ENCODE data around the gene SPEM2.

SPEM2 gene

DNA sequence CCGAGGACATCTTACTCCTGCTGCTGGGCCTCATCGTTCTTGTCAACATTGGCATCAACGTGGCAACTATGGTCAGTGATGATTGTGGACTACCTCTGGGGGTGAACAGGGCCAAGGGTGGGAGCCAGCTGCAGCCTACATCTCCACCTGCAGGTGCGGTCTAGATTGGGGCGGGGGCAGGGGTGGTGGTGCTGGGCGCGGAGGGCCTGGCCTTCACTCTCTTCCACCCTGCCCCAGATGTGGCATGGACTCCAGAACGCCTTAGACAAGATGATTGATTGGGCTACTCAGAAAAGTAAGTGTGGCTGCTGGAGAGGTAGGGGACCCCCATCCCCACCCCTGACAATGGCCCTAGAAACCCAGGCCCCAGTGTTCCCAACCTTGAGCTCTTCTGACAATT, 340 bp downstream of the SPEM2 start:
- TF ChIP-seq, protein P1, sequence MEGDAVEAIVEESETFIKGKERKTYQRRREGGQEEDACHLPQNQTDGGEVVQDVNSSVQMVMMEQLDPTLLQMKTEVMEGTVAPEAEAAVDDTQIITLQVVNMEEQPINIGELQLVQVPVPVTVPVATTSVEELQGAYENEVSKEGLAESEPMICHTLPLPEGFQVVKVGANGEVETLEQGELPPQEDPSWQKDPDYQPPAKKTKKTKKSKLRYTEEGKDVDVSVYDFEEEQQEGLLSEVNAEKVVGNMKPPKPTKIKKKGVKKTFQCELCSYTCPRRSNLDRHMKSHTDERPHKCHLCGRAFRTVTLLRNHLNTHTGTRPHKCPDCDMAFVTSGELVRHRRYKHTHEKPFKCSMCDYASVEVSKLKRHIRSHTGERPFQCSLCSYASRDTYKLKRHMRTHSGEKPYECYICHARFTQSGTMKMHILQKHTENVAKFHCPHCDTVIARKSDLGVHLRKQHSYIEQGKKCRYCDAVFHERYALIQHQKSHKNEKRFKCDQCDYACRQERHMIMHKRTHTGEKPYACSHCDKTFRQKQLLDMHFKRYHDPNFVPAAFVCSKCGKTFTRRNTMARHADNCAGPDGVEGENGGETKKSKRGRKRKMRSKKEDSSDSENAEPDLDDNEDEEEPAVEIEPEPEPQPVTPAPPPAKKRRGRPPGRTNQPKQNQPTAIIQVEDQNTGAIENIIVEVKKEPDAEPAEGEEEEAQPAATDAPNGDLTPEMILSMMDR (conservative IDR thresholded peaks at IDR 0.05; ENCODE audit: low read depth) = no peak
- CTCF ChIA-PET = interaction anchor here (1.0 kb wide), 1 partner anchor 69 kb away, joined by 3 read pairs; no protein-coding TSS in a partner anchor
- no peak for DNase-seq (ENCODE audit: low spot score)
- POLR2A ChIA-PET (ENCODE audit: low non-redundant PET) = no interaction called here
- H3K27ac ChIP-seq = no peak overlapping the region

DNA sequence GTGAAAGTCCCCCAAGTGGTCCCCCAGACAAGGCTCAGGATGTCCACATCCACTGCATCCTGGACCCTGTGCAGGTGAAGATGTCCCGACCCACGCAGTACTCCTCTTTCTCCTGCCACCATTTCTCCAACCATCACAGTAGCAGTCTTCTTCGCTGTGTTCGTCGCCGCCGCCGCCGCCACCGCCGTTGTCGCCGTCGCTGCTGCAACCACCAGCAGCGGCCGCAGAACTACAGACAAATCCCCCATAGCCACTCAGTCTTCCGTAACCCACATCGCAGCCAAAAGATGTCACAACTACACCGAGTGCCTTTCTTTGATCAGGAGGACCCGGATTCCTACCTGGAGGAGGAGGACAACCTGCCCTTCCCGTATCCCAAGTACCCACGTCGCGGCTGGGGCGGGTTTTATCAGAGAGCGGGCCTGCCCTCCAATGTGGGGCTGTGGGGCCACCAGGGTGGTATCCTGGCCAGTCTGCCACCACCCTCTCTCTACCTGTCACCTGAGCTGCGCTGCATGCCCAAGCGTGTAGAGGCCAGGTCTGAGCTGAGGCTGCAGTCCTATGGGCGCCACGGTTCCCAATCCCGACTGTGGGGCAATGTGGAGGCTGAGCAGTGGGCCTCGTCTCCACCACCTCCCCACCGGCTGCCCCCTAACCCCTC, 917 bp downstream of the SPEM2 start:
- CTCF ChIA-PET = no interaction called here
- no peak for DNase-seq (ENCODE audit: low spot score)

DNA sequence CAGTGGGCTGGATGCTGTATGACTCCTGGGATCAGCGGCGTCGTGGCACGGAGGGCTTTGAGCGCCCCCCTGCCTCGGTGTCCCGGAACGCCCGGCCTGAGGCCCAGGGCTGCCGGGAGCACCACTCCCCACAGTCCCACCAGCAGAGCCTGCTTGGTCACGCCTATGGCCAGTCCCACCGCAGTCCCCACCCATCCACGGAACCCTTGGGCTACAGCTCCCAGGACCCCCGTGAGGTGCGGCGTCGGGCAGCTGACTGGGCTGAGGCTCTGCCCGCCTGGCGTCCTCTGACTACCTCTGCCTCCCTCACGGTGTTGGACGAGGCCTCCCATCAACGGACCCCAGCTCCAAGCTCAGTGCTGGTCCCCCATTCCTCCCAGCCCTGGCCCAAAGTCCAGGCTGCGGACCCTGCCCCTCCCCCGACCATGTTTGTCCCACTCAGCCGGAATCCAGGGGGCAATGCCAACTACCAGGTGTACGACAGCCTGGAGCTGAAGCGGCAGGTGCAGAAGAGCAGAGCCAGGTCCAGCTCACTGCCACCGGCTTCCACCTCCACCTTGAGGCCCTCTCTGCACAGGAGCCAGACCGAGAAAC, 1.6 kb downstream of the SPEM2 start:
- ChIA-PET CTCF (no interaction called here), POLR2A (ENCODE audit: low non-redundant PET) (no interaction called here)
- DNase-seq (ENCODE audit: low spot score) = no peak
- TF ChIP-seq, protein P1 (conservative IDR thresholded peaks at IDR 0.05; ENCODE audit: low read depth) = no peak
- H3K27ac ChIP-seq = no peak overlapping the region

More for the DNA sequence above, 917 bp downstream of the SPEM2 start:
- H3K27ac ChIP-seq = no peak overlapping the region
- TF ChIP-seq, protein P1 (conservative IDR thresholded peaks at IDR 0.05; ENCODE audit: low read depth) = no peak
- POLR2A ChIA-PET (ENCODE audit: low non-redundant PET) = no interaction called here

DNA sequence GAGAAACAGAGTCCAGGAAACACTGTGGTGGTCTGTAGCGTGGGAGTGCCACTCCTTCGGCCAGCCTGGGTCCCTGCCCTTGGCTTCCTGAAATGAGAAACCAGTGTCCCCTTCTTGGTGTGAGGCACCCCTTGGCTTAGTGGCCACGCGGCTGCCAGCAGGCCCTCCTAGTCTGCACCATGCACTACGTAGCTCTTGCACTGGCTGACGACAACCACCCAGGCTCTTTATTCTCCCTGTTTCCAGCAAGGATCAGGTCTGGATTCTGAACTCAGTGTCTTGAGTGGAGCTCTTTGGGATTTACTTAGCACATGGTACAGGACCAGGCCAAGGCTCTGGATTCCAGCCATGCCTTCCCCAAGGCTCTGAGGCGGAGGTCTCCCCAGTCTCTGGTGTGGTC, 2.1 kb downstream of the SPEM2 start:
- POLR2A ChIA-PET (ENCODE audit: low non-redundant PET) = interaction anchor here (0.6 kb wide), 1 partner anchor 18 kb away, joined by 3 read pairs; no protein-coding TSS in a partner anchor
- no peak for DNase-seq (ENCODE audit: low spot score)
- TF ChIP-seq, protein P1 (conservative IDR thresholded peaks at IDR 0.05; ENCODE audit: low read depth) = no peak
- CTCF ChIA-PET = interaction anchor here (0.6 kb wide), 1 partner anchor 133 kb away, joined by 5 read pairs; no protein-coding TSS in a partner anchor
- H3K27ac ChIP-seq = no peak overlapping the region

DNA sequence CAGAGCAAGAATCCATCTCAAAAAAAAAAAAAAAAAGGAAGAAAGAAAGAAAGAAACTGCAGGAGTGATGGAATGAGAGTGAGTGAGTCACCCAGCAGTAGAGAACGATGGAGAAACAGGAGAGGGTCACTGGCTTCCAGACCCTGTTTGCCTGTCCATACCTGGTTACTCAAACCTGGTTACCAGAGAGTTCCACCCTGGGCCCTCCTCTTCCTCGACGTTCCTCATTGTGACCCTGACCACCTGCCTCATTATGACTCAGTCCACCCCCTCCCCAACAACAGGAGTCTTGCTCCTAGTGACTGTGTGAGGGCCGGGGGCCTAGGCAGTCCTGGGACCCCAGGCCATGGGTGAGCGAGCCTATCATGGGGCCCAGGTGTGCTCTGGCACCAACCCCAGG, 3.1 kb downstream of the SPEM2 start, which contains the start of gene SPEM3:
SPEM3 (plus strand) TSS at position 301 of the 400 bp plus-strand sequence; CDS start at position 347, 46 bp downstream.
- ChIA-PET POLR2A (ENCODE audit: low non-redundant PET) (no interaction called here), CTCF (interaction anchor here (0.7 kb wide), 1 partner anchor 62 kb away, joined by 3 read pairs; no protein-coding TSS in a partner anchor)

DNA sequence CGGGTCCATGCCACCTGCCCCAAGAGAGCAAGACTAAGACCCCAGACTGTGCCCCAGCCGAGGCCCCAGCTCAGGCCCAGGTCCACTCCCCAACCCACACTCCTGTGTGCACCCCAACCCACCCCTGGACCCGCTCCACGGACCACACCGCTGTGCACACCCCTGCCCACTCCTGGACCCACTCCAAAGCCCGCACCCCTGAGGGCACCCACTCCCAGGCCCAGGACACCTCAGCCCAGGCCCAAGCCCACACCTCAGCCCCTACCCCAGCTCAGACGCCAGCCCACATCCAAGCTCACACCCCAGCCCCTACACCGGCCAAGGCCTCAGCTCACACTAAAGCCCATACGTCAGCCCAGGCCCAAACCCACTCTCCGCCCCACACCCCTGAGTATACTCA, 4.3 kb downstream of the SPEM2 start:
- DNase-seq (ENCODE audit: low spot score) = no peak
- CTCF ChIA-PET = no interaction called here
- H3K27ac ChIP-seq = no peak overlapping the region
- TF ChIP-seq, protein P1 (conservative IDR thresholded peaks at IDR 0.05; ENCODE audit: low read depth) = no peak
- POLR2A ChIA-PET (ENCODE audit: low non-redundant PET) = no interaction called here

More for the DNA sequence above, 3.1 kb downstream of the SPEM2 start, which contains the start of gene SPEM3:
- TF ChIP-seq, protein P1 (conservative IDR thresholded peaks at IDR 0.05; ENCODE audit: low read depth) = no peak
- no peak for DNase-seq (ENCODE audit: low spot score)
- no peak within 1 kb of the TSS for H3K27ac ChIP-seq
